MM.1S (cell line): ENCODE data around the gene ALDOA.

Source experiments
- DNase-seq: peaks from one replicate; pipeline ENCODE4 v3.0.0-alpha.2; 2015
- H2AFZ ChIP-seq: fragments of 300-600 bp; sonication (generic); 2 replicates; pipeline ENCODE4 v1.6.0; 2016; ENCODE audit warnings: antibody characterized with exemption, low read length
- H3F3A ChIP-seq: fragments of 300-600 bp; sonication (generic); 2 replicates; pipeline ENCODE4 v1.6.1; 2016; ENCODE audit warnings: mild to moderate bottlenecking, antibody characterized with exemption, low read length, moderate library complexity, mixed read lengths; ENCODE audit not compliant: insufficient read depth
- H3K27ac ChIP-seq: fragments of 300-600 bp; sonication (generic); 2 replicates; pipeline ENCODE4 v1.5.1; 2016; ENCODE audit warnings: mild to moderate bottlenecking, low read length
- H3K27me3 ChIP-seq: fragments of 300-600 bp; sonication (generic); replicated peaks from 2 replicates; pipeline ENCODE4 v1.6.0; 2016; ENCODE audit warnings: low read length; ENCODE audit not compliant: insufficient read depth
- H3K36me3 ChIP-seq: fragments of 300-600 bp; sonication (generic); replicated peaks from 2 replicates; pipeline ENCODE4 v1.6.1; 2016; ENCODE audit warnings: mild to moderate bottlenecking, low read length, mixed read lengths; ENCODE audit not compliant: insufficient read depth
- H3K4me1 ChIP-seq: fragments of 300-600 bp; sonication (generic); 2 replicates; pipeline ENCODE4 v1.6.1; 2016; ENCODE audit warnings: low read length, mixed read lengths
- H3K4me2 ChIP-seq: fragments of 300-600 bp; sonication (generic); 2 replicates; pipeline ENCODE4 v1.6.0; 2016; ENCODE audit warnings: low read depth, low read length
- H3K4me3 ChIP-seq: fragments of 300-600 bp; sonication (generic); 2 replicates; pipeline ENCODE4 v1.5.1; 2016; ENCODE audit warnings: low read length, mixed read lengths
- H3K79me2 ChIP-seq: fragments of 300-600 bp; sonication (generic); 2 replicates; pipeline ENCODE4 v1.6.1; 2016; ENCODE audit warnings: mixed run types, low read length, mixed read lengths
- H3K9ac ChIP-seq: fragments of 300-600 bp; sonication (generic); 2 replicates; pipeline ENCODE4 v1.6.1; 2016; ENCODE audit warnings: low read length, mixed read lengths
- H3K9me2 ChIP-seq: fragments of 300-600 bp; sonication (generic); replicated peaks from 2 replicates; pipeline ENCODE4 v1.6.1; 2016; ENCODE audit warnings: mild to moderate bottlenecking, low read length, mixed read lengths; ENCODE audit not compliant: insufficient read depth
- H3K9me3 ChIP-seq: fragments of 300-600 bp; sonication (generic); replicated peaks from 2 replicates; pipeline ENCODE4 v1.6.1; 2016; ENCODE audit warnings: mild to moderate bottlenecking, low read length, mixed read lengths; ENCODE audit not compliant: insufficient read depth
- H4K20me1 ChIP-seq: fragments of 300-600 bp; sonication (generic); 2 replicates; pipeline ENCODE4 v1.6.1; 2016; ENCODE audit warnings: mild to moderate bottlenecking, low read length, moderate library complexity, mixed read lengths; ENCODE audit not compliant: insufficient read depth
- CTCF ChIP-seq: fragments of 300-600 bp; sonication (generic); IDR thresholded peaks from 2 replicates; pipeline ENCODE4 v1.5.1; 2016; ENCODE audit warnings: antibody characterized with exemption, low read length, mixed read lengths
- EZH2 ChIP-seq: fragments of 300-600 bp; sonication (generic); optimal IDR thresholded peaks from 2 replicates; pipeline ENCODE3; 2017; ENCODE audit warnings: low read depth, mild to moderate bottlenecking, antibody characterized with exemption, low read length, mixed read lengths
- EZH2phosphoT487 ChIP-seq: fragments of 300-600 bp; sonication (generic); IDR thresholded peaks from 2 replicates; pipeline ENCODE4 v1.6.1; 2018; ENCODE audit warnings: antibody characterized with exemption, low read length

ALDOA gene

DNA sequence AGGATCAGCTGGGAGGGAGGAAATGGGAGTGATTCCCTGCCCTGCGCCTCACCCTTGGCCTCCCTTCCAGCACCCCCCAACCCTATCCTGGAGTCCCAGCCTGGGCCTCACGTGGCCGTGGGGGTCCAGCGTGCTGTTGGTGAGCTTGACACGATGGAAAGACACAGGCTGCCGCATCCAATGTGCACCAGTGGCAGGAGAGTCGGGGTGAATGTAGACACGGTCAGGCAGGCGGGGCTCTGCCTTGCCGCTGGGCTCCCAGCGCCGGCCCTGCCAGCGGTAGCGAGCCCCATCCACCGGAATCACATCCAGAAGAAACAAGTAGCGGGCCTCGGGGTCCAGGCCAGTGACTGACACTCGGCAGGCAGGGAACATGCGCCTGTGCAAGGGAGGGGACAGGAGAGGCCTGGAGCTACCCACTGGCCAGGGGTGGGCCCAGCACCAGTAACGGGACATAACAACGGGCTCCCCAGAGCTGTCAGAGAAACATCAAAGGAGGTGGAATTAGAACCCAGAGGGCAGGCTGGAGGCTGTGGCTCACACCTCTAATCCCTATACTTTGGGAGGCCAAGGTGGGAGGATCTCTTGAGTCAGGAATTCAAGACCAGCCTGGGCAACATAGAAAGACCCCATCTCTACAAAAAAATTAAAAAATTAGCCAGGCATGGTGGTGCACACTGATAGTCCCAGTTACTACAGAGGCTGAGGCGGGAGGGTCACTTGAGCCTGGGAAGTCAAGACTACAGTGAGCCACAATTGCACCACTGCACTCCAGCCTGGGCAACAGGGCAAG, 23.5 kb downstream of the ALDOA start:
- no peaks in the 10 kb centered on the region for H3K27me3 ChIP-seq
- H3K4me1 ChIP-seq: peaks cover 12% of the 10 kb centered on the region
- H4K20me1 ChIP-seq: no peaks in the 10 kb centered on the region
- no peaks in the 10 kb centered on the region for H3K9me3 ChIP-seq
- no peak overlapping the region for H2AFZ ChIP-seq
- peaks cover 19% of the 10 kb centered on the region for H3F3A ChIP-seq
- H3K4me2 ChIP-seq: no peak overlapping the region
- no peaks in the 10 kb centered on the region for H3K36me3 ChIP-seq
- H3K9ac ChIP-seq: no peak overlapping the region
- no peak overlapping the region for H3K27ac ChIP-seq
- no peaks in the 10 kb centered on the region for H3K9me2 ChIP-seq
- DNase-seq: no peak
- TF ChIP-seq CTCF (no peak), EZH2phosphoT487 (no peak), EZH2 (no peak)
- peaks cover 4% of the 10 kb centered on the region for H3K79me2 ChIP-seq
- H3K4me3 ChIP-seq: no peak overlapping the region

GRCh38 chr16:30090610-30091331, 25.2 kb downstream of the ALDOA start:
- no peaks in the 10 kb centered on the region for H3K9me3 ChIP-seq
- H3K27ac ChIP-seq: no peak overlapping the region
- no peaks in the 10 kb centered on the region for H3K27me3 ChIP-seq
- peak overlapping the region; percentile 66; the same call in 1 of the 2 replicates for H3K4me3 ChIP-seq
- H3K9me2 ChIP-seq: no peaks in the 10 kb centered on the region
- peaks cover 21% of the 10 kb centered on the region for H3K79me2 ChIP-seq
- H3K9ac ChIP-seq: no peak overlapping the region
- peaks cover 21% of the 10 kb centered on the region for H3K4me1 ChIP-seq
- H3K36me3 ChIP-seq: no peaks in the 10 kb centered on the region
- no peak for DNase-seq
- no peak overlapping the region; the same call in 1 of the 2 replicates for H2AFZ ChIP-seq
- H3F3A ChIP-seq: peaks cover 22% of the 10 kb centered on the region
- no peaks in the 10 kb centered on the region for H4K20me1 ChIP-seq
- TF ChIP-seq CTCF: no peak
- no peak for TF ChIP-seq EZH2
- TF ChIP-seq EZH2phosphoT487: no peak
- peak overlapping the region; percentile 95 for H3K4me2 ChIP-seq

- Histone ChIP-seq H3K4me2 (peak within 1 kb of the TSS; percentile 95), H3F3A (peaks cover 22% of the 10 kb centered on the region), H4K20me1 (no peaks in the 10 kb centered on the region), H3K9me3 (no peaks in the 10 kb centered on the region), H3K27ac (peak within 1 kb of the TSS; percentile 71), H2AFZ (peak within 1 kb of the TSS; percentile 98), H3K4me3 (peak within 1 kb of the TSS; percentile 75), H3K9me2 (no peaks in the 10 kb centered on the region), H3K27me3 (no peaks in the 10 kb centered on the region), H3K9ac (peak within 1 kb of the TSS; percentile 67), H3K4me1 (peaks cover 24% of the 10 kb centered on the region), H3K36me3 (no peaks in the 10 kb centered on the region), H3K79me2 (peaks cover 21% of the 10 kb centered on the region)
- DNase-seq: peak; percentile 96
- TF ChIP-seq EZH2 (no peak), CTCF (peak; percentile 73), EZH2phosphoT487 (no peak)
Measured at GRCh38 chr16:30091474-30092372, 26.2 kb downstream of the ALDOA start, which contains the start of gene TBX6. Gene TBX6 (minus strand): TSS chr16:30091924. CDS start chr16:30091193, 731 bp downstream.
